RWPE2 (cell line): ENCODE measurements around the gene HMX1.

ENCODE experiments used
- ATAC-seq: fragments of 200-7000 bp; cut with Tn5 transposase; 3 replicates; pipeline ENCODE4 v1.9.1; 2021; ENCODE audit warnings: low read depth
- DNase-seq: peaks from one replicate; pipeline ENCODE4 v3.0.0-alpha.2; 2020; ENCODE audit warnings: low spot score
- H3K27ac ChIP-seq: fragments of 450-650 bp; 2 replicates; pipeline ENCODE4 v1.5.1; 2017; ENCODE audit warnings: mild to moderate bottlenecking; ENCODE audit not compliant: poor library complexity, severe bottlenecking
- H3K27me3 ChIP-seq: fragments of 250-450 bp; sonication (Bioruptor Pico); 2 replicates; pipeline ENCODE4 v1.5.1; 2021; ENCODE audit warnings: mild to moderate bottlenecking, moderate library complexity; ENCODE audit not compliant: insufficient read depth, poor library complexity, severe bottlenecking
- H3K36me3 ChIP-seq: fragments of 250-450 bp; sonication (Bioruptor Pico); 2 replicates; pipeline ENCODE4 v1.5.1; 2020; ENCODE audit warnings: low read depth, mild to moderate bottlenecking, moderate library complexity
- H3K4me1 ChIP-seq: fragments of 250-450 bp; sonication (Bioruptor Pico); 2 replicates; pipeline ENCODE4 v1.5.1; 2021; ENCODE audit warnings: mild to moderate bottlenecking, moderate library complexity; ENCODE audit not compliant: insufficient read depth, poor library complexity, severe bottlenecking
- H3K4me3 ChIP-seq: fragments of 250-450 bp; sonication (Bioruptor Pico); 2 replicates; pipeline ENCODE4 v1.5.1; 2021; ENCODE audit warnings: mild to moderate bottlenecking, moderate library complexity; ENCODE audit not compliant: severe bottlenecking
- H3K9me3 ChIP-seq: fragments of 250-450 bp; sonication (Bioruptor Pico); 2 replicates; pipeline ENCODE4 v1.5.1; 2021; ENCODE audit warnings: mild to moderate bottlenecking, moderate library complexity; ENCODE audit not compliant: severe bottlenecking
- CTCF ChIP-seq: fragments of 450-650 bp; IDR thresholded peaks from one replicate; pipeline ENCODE4 v1.5.1; 2017; ENCODE audit warnings: mild to moderate bottlenecking, moderate library complexity; ENCODE audit not compliant: poor library complexity, severe bottlenecking

Gene HMX1

GRCh38 chr4:8915201-8916200, 43.9 kb upstream of the HMX1 start:
- no peak overlapping the region for H3K27ac ChIP-seq
- no peak overlapping the region for H3K4me3 ChIP-seq
- H3K27me3 ChIP-seq: no peaks in the 10 kb centered on the region
- no peaks in the 10 kb centered on the region for H3K4me1 ChIP-seq
- ATAC-seq (no peak), DNase-seq (no peak)
- H3K36me3 ChIP-seq: no peaks in the 10 kb centered on the region
- no peak for TF ChIP-seq CTCF
- no peaks in the 10 kb centered on the region for H3K9me3 ChIP-seq

GRCh38 chr4:8914461-8915171, 43.0 kb upstream of the HMX1 start:
- peak; percentile 19 for DNase-seq
- H3K27ac ChIP-seq: no peak overlapping the region
- no peak for TF ChIP-seq CTCF
- H3K9me3 ChIP-seq: no peaks in the 10 kb centered on the region
- H3K4me3 ChIP-seq: no peak overlapping the region
- peaks cover 5% of the 10 kb centered on the region for H3K27me3 ChIP-seq
- H3K4me1 ChIP-seq: no peaks in the 10 kb centered on the region
- ATAC-seq: no peak
- H3K36me3 ChIP-seq: no peaks in the 10 kb centered on the region

GRCh38 chr4:8913858-8914460, 42.3 kb upstream of the HMX1 start:
- H3K4me1 ChIP-seq: no peaks in the 10 kb centered on the region
- H3K27me3 ChIP-seq: peaks cover 12% of the 10 kb centered on the region
- no peaks in the 10 kb centered on the region for H3K9me3 ChIP-seq
- no peak overlapping the region for H3K4me3 ChIP-seq
- no peak for DNase-seq
- no peaks in the 10 kb centered on the region for H3K36me3 ChIP-seq
- ATAC-seq: no peak
- no peak for TF ChIP-seq CTCF
- H3K27ac ChIP-seq: no peak overlapping the region

GRCh38 chr4:8913121-8913857, 41.6 kb upstream of the HMX1 start:
- no peaks in the 10 kb centered on the region for H3K9me3 ChIP-seq
- H3K27me3 ChIP-seq: peaks cover 19% of the 10 kb centered on the region
- H3K27ac ChIP-seq: no peak overlapping the region
- no peaks in the 10 kb centered on the region for H3K4me1 ChIP-seq
- ATAC-seq (no peak), DNase-seq (no peak)
- H3K4me3 ChIP-seq: no peak overlapping the region
- H3K36me3 ChIP-seq: no peaks in the 10 kb centered on the region
- no peak for TF ChIP-seq CTCF
